Trophoblast cell (in vitro differentiated cells and primary cell): ENCODE data around the gene TAF4.
A peak's percentile ranks its signal among the peaks of the same experiment; 100 is the strongest.

Source experiments
- DNase-seq, 2 donors: peaks; one replicate each; pipeline ENCODE4 v3.0.0-alpha.2; 2016
- H2AFZ ChIP-seq: 2 replicates; pipeline ENCODE4 v1.6.1; 2013; ENCODE audit warnings: low read length, moderate library complexity, mild to moderate bottlenecking; ENCODE audit not compliant: insufficient read depth, poor library complexity
- H2AK5ac ChIP-seq: 2 replicates; pipeline ENCODE4 v1.6.1; 2013; ENCODE audit warnings: mild to moderate bottlenecking, low read length
- H2BK120ac ChIP-seq: 2 replicates; pipeline ENCODE4 v1.6.1; 2013; ENCODE audit warnings: low read length, mild to moderate bottlenecking, moderate library complexity; ENCODE audit not compliant: insufficient read depth, poor library complexity
- H2BK12ac ChIP-seq: 2 replicates; pipeline ENCODE4 v1.6.1; 2013; ENCODE audit warnings: mild to moderate bottlenecking, low read length, moderate library complexity
- H2BK5ac ChIP-seq: 2 replicates; pipeline ENCODE4 v1.6.1; 2013; ENCODE audit warnings: low read length, low read depth, moderate library complexity, mild to moderate bottlenecking; ENCODE audit not compliant: poor library complexity
- H3K14ac ChIP-seq: 2 replicates; pipeline ENCODE4 v1.6.1; 2013; ENCODE audit warnings: mild to moderate bottlenecking, low read length
- H3K18ac ChIP-seq: 2 replicates; pipeline ENCODE4 v1.6.1; 2013; ENCODE audit warnings: mild to moderate bottlenecking, low read length
- H3K23ac ChIP-seq: 2 replicates; pipeline ENCODE4 v1.6.1; 2013; ENCODE audit warnings: low read length
- H3K27ac ChIP-seq: 2 replicates; pipeline ENCODE4 v1.5.1; 2013; ENCODE audit warnings: low read depth, mild to moderate bottlenecking, inconsistent platforms, low read length, moderate library complexity
- H3K27me3 ChIP-seq: 2 replicates; pipeline ENCODE4 v1.6.1; 2013; ENCODE audit warnings: inconsistent platforms, mild to moderate bottlenecking, low read length, moderate library complexity; ENCODE audit not compliant: insufficient read depth
- H3K36me3 ChIP-seq, 2 experiments: 1 replicate in 1 of 2; 2 replicates in 1 of 2; pipeline ENCODE4 v1.6.1; 2013; ENCODE audit warnings: low read length in 2 of 2, mild to moderate bottlenecking in 2 of 2, moderate library complexity in 1 of 2; ENCODE audit not compliant: insufficient read depth in 2 of 2, control insufficient read depth in 1 of 2
- H3K4ac ChIP-seq: 2 replicates; pipeline ENCODE4 v1.6.1; 2013; ENCODE audit warnings: low read depth, mild to moderate bottlenecking, low read length, moderate library complexity
- H3K4me1 ChIP-seq, 2 experiments: 1 replicate in 1 of 2; 2 replicates in 1 of 2; pipeline ENCODE4 v1.6.1; 2013; ENCODE audit warnings: low read length in 2 of 2, mild to moderate bottlenecking in 2 of 2, moderate library complexity in 1 of 2; ENCODE audit not compliant: insufficient read depth in 2 of 2, control insufficient read depth in 1 of 2
- H3K4me2 ChIP-seq: 2 replicates; pipeline ENCODE4 v1.6.1; 2013; ENCODE audit warnings: inconsistent platforms, mild to moderate bottlenecking, low read length, moderate library complexity
- H3K4me3 ChIP-seq: 2 replicates; pipeline ENCODE4 v1.5.1; 2013; ENCODE audit warnings: mild to moderate bottlenecking, low read depth, low read length, inconsistent platforms
- H3K79me1 ChIP-seq: one replicate; pipeline ENCODE4 v1.6.1; 2013; ENCODE audit warnings: low read length
- H3K79me2 ChIP-seq: 2 replicates; pipeline ENCODE4 v1.6.1; 2013; ENCODE audit warnings: low read length, mild to moderate bottlenecking; ENCODE audit not compliant: control insufficient read depth, insufficient read depth, poor library complexity
- H3K9ac ChIP-seq: 2 replicates; pipeline ENCODE4 v1.6.1; 2013; ENCODE audit warnings: mild to moderate bottlenecking, low read length
- H3K9me3 ChIP-seq: 2 replicates; pipeline ENCODE4 v1.6.1; 2013; ENCODE audit warnings: low read depth, mild to moderate bottlenecking, control low read depth, inconsistent platforms, low read length; ENCODE audit not compliant: insufficient read depth
- H4K12ac ChIP-seq: 2 replicates; pipeline ENCODE4 v1.6.1; 2013; ENCODE audit warnings: low read depth, mild to moderate bottlenecking, low read length, moderate library complexity
- H4K8ac ChIP-seq: 2 replicates; pipeline ENCODE4 v1.6.1; 2013; ENCODE audit warnings: low read depth, mild to moderate bottlenecking, low read length, moderate library complexity
- H4K91ac ChIP-seq: one replicate; pipeline ENCODE4 v1.6.1; 2013; ENCODE audit warnings: low read depth, mild to moderate bottlenecking, low read length, moderate library complexity
- WGBS: extraction: QIAGEN DNeasy Blood & Tissue Kit; methylation state at CpG from one replicate; pipeline ENCODE4 v1.1.7; 2013; ENCODE audit warnings: missing lambda C conversion rate; ENCODE audit not compliant: insufficient read length, insufficient coverage; ENCODE audit errors: extremely low coverage; 5-methylcytosine and 5-hydroxymethylcytosine counted together

Gene TAF4

DNA sequence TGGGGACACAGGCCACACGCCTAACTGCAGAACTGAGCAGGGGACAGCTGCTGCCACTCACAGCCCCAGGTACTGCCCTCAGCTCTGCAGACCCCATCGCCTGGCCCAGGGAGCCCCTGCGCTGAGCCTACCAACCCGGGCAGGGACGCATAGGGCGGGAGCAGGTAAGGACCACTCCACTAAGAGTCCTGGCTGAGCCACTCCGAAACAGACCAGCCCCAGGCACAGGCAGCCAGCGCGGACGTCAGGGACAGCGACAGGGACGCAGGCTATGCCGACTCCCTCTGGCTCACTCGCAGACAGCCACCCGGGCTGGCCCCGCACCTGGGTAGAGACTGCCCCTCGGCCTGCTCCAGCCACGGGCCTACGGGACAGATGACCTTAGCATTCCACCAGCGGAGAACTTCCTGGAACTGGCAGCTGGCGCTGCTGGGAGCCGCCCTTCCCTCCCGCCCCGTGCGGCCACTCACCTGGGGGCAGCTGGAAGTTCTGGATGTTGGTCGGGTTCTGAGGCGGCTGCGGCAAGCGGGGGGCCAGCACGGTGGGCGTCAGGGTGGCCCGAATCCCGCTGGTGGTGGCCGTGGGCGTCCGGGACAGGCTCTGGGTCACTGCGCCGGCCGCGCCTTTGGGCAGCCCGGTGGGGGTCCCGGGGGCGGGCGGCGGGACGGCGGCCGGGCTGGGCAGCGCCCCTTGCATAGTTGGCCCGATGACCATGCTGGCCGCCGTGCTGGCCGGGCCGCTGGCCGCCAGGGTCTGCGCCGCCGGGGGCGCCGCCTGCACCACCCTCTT lies 1.5 kb downstream of the TAF4 start:
- Histone ChIP-seq H3K79me1 (peaks cover 18% of the 10 kb centered on the region), H2AK5ac (peak overlapping the region; percentile 49), H3K14ac (peak overlapping the region; percentile 16), H3K9ac (peak overlapping the region; percentile 23), H3K23ac (no peak overlapping the region), H3K36me3 (peaks cover 7% of the 10 kb centered on the region in 2 experiments), H3K27me3 (no peaks in the 10 kb centered on the region), H4K91ac (peak overlapping the region; percentile 78), H2BK120ac (peak overlapping the region; percentile 59), H3K4me3 (peak overlapping the region; percentile 71), H4K12ac (peak overlapping the region; percentile 7), H3K18ac (peak overlapping the region; percentile 58), H2BK5ac (peak overlapping the region; percentile 2), H3K4ac (peak overlapping the region; percentile 77), H3K4me2 (peak overlapping the region; percentile 68), H3K4me1 (peaks cover 18 to 28% of the 10 kb centered on the region in 2 experiments), H2AFZ (peak overlapping the region; percentile 40), H4K8ac (peak overlapping the region; percentile 54), H3K9me3 (no peaks in the 10 kb centered on the region), H3K27ac (peak overlapping the region; percentile 50), H3K79me2 (peaks cover 29% of the 10 kb centered on the region), H2BK12ac (peak overlapping the region; percentile 21)
- DNase-seq, result peak; percentile 86 to 89
- no CpG with 5 or more reads among the region's 60 CpGs for WGBS

DNA sequence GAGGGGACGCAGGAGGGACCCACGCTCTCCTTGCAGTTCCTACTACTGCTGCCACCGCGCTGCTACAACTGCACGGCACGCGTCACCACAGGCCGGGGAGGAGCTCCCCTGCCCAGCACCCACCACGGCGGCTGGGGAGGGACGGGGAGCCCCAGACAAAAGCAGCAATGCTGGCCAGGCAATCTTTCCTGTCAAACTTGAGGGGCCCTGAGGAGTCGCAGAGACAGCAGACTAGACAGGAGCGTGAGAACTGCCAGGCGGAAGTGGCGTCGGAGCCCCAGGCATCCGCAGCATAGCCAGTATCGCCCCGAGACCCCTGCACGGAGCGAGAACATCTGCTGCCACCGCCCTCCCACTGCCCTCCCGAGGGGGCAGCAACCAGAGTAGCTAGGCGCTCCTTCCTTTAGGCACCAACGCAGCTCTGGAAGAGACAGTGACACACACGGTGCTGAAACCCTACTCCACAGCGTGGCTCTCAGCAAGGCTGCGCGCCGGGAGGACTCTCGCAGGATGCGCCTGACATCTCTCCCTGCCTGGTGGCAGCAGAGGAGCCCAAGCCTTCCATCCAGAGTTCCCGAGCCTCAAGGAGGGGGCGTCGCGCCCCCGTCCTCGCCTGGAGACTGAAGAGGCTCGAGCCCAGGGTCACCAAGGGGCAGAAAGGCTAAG lies 2.2 kb downstream of the TAF4 start:
- Histone ChIP-seq H4K91ac (no peak overlapping the region), H3K79me2 (peaks cover 32% of the 10 kb centered on the region), H2AFZ (no peak overlapping the region), H3K4me2 (peak overlapping the region; percentile 68), H3K18ac (peak overlapping the region; percentile 58), H3K27ac (peak overlapping the region; percentile 50), H2BK120ac (no peak overlapping the region), H3K4me1 (peaks cover 18 to 29% of the 10 kb centered on the region in 2 experiments), H2BK12ac (peak overlapping the region; percentile 21), H2BK5ac (peak overlapping the region; percentile 2), H3K4me3 (peak overlapping the region; percentile 71), H4K8ac (peak overlapping the region; percentile 51), H3K14ac (peak overlapping the region; percentile 9), H3K9me3 (no peaks in the 10 kb centered on the region), H4K12ac (no peak overlapping the region), H3K23ac (no peak overlapping the region), H3K36me3 (peaks cover 7 to 10% of the 10 kb centered on the region in 2 experiments), H3K79me1 (peaks cover 18% of the 10 kb centered on the region), H2AK5ac (no peak overlapping the region), H3K9ac (peak overlapping the region; percentile 2), H3K27me3 (no peaks in the 10 kb centered on the region), H3K4ac (peak overlapping the region; percentile 81)
- DNase-seq, result no peak
- WGBS, result no CpG with 5 or more reads among the region's 39 CpGs

GRCh38 chr20:62062661-62063314 lies 2.9 kb downstream of the TAF4 start:
- H3K9me3 ChIP-seq, result no peaks in the 10 kb centered on the region
- peaks cover 18 to 29% of the 10 kb centered on the region in 2 experiments for H3K4me1 ChIP-seq
- peaks cover 7 to 10% of the 10 kb centered on the region in 2 experiments for H3K36me3 ChIP-seq
- peaks cover 18% of the 10 kb centered on the region for H3K79me1 ChIP-seq
- no peak overlapping the region for H2BK12ac ChIP-seq
- H3K79me2 ChIP-seq, result peaks cover 32% of the 10 kb centered on the region
- no peak overlapping the region for H4K91ac ChIP-seq
- H3K27ac ChIP-seq, result peak overlapping the region; percentile 23
- H2AFZ ChIP-seq, result no peak overlapping the region
- peak overlapping the region; percentile 54 for H3K4me3 ChIP-seq
- peak overlapping the region; percentile 68 for H3K4me2 ChIP-seq
- no peak overlapping the region for H3K9ac ChIP-seq
- no peak overlapping the region for H2BK120ac ChIP-seq
- H3K18ac ChIP-seq, result no peak overlapping the region
- no peak overlapping the region for H3K23ac ChIP-seq
- peak overlapping the region; percentile 81 for H3K4ac ChIP-seq
- no peak overlapping the region for H2BK5ac ChIP-seq
- no peak overlapping the region for H4K8ac ChIP-seq
- H4K12ac ChIP-seq, result no peak overlapping the region
- no peak overlapping the region for H3K14ac ChIP-seq
- no peaks in the 10 kb centered on the region for H3K27me3 ChIP-seq
- no peak overlapping the region for H2AK5ac ChIP-seq
- no peak for DNase-seq
- no CpG with 5 or more reads among the region's 12 CpGs for WGBS

DNA sequence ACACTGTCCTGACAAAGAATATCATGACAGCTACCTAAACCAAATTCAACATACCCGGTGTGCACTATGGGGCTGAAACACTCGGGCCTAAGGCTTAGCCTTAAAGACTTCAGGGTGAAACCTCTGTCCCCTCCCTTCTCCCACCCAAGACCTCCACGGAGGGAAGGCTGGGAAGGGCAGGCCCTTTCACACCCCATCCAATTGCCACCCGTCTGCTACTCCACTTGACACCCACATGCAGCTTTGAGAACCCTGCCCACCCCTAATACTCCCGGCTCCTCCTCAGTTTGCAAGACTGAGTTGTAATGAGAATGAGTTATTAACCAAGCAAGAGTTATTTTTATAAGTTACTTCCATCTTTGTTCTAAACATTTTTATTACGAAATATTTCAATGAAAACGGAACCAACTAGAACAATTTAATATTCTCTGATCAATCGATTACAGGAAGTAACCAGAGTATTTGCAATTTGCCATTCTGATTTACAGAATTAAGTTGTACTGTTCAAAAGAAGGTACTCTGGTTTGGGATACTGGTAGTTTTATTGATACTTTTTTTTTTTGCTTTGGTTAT lies 3.7 kb downstream of the TAF4 start:
- peaks cover 34% of the 10 kb centered on the region for H3K79me2 ChIP-seq
- H3K79me1 ChIP-seq, result peaks cover 18% of the 10 kb centered on the region
- no peak overlapping the region for H2BK120ac ChIP-seq
- H3K23ac ChIP-seq, result no peak overlapping the region
- peaks cover 11 to 22% of the 10 kb centered on the region in 2 experiments for H3K4me1 ChIP-seq
- H4K12ac ChIP-seq, result no peak overlapping the region
- H3K27ac ChIP-seq, result no peak overlapping the region
- H3K4me2 ChIP-seq, result no peak overlapping the region
- no peak overlapping the region for H4K91ac ChIP-seq
- H3K36me3 ChIP-seq, result peaks cover 7 to 10% of the 10 kb centered on the region in 2 experiments
- H3K4me3 ChIP-seq, result no peak overlapping the region
- no peak overlapping the region for H2AFZ ChIP-seq
- no peak overlapping the region for H2BK12ac ChIP-seq
- H3K9ac ChIP-seq, result no peak overlapping the region
- no peak for DNase-seq
- no peaks in the 10 kb centered on the region for H3K27me3 ChIP-seq
- H4K8ac ChIP-seq, result no peak overlapping the region
- H2AK5ac ChIP-seq, result no peak overlapping the region
- H3K4ac ChIP-seq, result peak overlapping the region; percentile 88
- no peak overlapping the region for H3K14ac ChIP-seq
- no peak overlapping the region for H3K18ac ChIP-seq
- H3K9me3 ChIP-seq, result no peaks in the 10 kb centered on the region
- no peak overlapping the region for H2BK5ac ChIP-seq
- WGBS, result no CpG with 5 or more reads among the region's 8 CpGs
